HG03103 (cell line): Measurements from ENCODE around the gene SLC25A10.
"Not testable (repeated sequence)": the region's sequence is repeated elsewhere in the genome, so short reads cannot be mapped to it uniquely, and the experiment has no call there.

Source experiments
- ATAC-seq: cut with Tn5 transposase; IDR thresholded peaks from one replicate; pipeline ENCODE4 v1.9.1; 2021; ENCODE audit warnings: low read depth; ENCODE audit not compliant: unreplicated experiment

The SLC25A10 gene

GRCh38 chr17:81717766-81718089 is 5.6 kb downstream of the SLC25A10 start:
- ATAC-seq = no peak

DNA sequence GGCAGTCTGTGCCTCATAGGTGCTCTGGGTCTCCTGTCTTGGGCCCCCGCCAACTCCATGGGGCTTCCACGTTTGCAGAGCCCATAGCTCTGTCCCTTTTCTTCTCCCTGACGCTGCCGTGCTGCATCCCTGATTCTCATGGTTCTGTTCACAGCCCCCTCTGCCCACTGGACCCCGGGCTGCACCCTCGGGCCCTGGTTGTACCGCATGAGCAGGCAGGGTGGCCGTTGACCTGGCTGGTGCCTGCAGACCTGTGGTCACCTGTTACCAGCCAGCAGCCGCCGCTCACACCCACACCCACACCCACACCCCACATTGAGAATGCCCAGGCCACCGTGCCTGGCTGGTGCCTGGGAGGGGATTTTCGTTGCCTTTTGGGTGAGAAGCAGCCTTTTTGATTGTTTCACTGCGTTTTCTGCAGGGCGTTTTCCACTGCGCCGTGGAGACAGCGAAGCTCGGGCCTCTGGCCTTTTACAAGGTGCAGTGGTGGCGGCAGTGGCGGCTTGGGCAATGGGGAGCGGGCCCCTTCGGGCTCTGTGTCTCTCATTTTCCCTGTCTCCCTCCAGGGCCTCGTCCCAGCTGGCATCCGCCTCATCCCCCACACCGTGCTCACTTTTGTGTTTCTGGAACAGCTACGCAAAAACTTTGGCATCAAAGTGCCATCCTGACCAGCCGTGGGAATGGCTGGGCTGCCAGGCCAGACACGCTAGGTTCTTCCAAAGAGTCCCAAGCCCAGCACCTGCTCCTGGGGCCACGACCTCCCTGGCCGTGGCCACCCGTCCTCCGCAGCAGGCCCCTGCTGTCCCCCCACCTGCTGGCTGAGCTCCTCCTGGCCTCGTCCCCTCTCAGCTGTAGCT is 7.6 kb downstream of the SLC25A10 start:
- no peak for ATAC-seq

DNA sequence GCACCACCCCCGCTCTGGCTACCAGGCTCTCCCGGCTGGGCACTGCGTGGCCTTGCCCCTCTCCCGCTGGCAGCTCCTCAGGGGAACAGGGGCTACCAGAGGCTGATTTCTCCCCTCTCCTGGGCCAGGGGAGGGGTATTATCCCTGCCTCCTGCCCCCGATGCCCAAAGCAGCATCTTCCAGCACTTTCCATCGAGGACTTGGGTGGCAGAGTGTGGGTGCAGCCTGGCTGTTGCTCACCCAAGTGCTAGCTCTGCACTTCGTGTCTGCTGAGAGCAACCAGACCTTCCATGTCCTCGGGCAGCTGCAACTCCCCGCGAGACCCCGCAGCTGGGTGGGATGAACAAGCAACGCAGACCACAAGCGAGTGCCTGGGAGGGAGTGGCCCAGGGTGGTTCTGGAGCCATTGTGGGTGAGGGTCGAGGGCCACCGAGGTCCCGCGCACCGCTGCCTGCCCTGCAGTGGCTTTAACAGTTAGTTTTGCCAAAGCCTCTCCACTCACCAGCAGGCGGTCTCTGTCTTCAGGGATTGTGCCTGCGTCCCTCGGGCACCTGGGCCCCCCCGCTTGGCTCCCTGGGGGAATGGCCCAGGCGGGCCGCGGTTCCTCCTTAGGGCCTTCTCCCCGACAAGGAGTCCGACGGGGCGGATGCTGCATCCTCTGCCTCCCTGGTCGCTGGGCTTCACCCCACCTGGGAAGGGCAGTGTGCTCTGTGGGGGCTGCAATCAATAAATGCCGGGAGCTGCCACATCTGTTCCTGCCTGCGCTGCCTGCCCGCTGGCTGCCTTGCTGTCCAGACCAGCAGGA is 8.4 kb downstream of the SLC25A10 start:
- ATAC-seq = no peak

DNA sequence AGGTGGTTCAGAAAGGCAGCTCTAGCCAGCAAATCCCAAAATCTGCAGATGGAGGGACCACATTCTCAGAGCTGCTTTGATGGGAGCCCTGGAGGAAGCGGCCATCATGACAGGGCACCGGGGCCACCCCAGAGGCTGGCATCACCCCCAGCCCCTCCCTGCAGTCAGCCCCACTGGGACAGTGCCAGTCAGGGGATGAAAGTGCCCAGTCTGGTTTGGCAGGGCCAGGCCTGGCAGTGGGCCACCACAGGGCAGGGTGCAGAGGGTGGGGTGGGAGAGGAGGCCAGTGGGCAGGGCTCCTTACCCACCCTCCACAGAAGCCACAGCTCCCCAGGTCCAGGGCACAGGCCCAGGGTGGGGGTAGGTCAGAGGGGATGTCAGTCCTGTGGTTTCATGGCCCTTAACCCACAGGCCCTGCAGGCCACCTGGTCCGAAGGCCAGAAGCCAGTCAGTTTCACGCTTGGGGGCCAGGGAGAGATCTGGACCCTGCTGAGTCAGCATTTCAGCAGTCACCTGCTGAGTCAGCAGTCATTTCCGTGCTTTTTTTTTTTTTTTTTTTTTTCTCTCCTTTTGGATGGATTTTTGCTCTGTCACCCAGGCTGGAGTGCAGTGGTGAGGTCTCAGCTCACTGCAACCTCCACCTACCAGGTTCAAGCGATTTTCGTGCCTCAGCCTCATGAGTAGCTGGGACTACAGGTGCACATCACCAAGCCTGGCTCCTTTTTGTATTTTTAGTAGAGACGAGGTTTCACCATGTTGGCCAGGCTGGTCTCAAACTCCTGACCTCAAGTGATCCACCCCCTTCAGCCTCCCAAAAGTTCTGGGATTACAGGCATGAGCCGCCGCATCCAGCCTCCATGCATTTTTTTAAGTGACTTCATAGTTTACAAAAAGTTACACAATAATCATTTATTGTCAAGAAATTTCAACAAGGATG is 10.4 kb downstream of the SLC25A10 start:
- ATAC-seq = no peak

DNA sequence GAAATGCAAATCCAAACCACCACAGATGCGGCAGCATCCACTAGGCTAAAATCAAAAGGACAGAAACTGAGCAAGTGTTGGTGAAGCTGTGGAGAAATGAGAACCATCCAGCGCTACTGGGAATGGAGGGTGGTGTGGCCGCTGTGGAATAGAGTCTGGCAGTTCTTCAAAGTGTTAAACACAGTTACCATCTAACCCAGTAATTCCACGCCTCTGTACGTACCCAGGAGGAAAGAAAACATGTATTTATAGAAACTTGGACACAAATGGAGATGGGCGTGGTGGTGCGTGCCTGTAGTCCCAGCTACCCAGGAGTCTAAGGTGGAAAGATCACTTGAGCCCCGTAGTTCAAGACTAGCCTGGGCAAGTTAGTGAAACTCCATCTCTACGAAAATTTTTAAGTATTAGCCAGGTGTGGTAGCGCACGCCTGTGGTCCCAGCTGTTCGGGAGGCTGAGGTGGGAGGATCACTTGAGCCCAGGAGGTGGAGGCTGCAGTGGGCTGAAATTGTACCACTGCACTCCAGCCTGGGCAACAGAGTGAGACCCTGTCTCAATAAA is 11.6 kb downstream of the SLC25A10 start:
- ATAC-seq = no peak

DNA sequence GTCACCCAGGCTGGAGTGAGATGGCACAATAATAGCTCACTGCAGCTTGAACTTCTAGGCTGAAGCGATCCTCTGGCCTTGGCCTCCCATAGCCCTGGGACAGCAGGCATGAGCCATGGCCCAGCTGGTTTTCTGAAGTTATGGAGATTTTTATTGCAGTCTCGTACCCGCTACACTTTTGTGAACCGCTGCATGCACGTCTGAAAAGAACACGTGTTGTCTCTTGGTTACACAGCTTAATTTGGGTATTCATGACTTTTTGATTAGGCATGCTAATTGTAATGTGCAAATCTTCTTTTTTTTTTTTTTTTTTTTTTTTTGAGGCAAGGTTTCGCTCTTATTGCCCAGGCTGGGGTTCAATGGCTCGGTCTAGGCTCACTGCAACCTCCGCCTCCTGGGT is 13.4 kb downstream of the SLC25A10 start:
- ATAC-seq = no peak

- no peak for ATAC-seq
These were observed 13.9 kb downstream of the SLC25A10 start for GRCh38 chr17:81726004-81726403.

DNA sequence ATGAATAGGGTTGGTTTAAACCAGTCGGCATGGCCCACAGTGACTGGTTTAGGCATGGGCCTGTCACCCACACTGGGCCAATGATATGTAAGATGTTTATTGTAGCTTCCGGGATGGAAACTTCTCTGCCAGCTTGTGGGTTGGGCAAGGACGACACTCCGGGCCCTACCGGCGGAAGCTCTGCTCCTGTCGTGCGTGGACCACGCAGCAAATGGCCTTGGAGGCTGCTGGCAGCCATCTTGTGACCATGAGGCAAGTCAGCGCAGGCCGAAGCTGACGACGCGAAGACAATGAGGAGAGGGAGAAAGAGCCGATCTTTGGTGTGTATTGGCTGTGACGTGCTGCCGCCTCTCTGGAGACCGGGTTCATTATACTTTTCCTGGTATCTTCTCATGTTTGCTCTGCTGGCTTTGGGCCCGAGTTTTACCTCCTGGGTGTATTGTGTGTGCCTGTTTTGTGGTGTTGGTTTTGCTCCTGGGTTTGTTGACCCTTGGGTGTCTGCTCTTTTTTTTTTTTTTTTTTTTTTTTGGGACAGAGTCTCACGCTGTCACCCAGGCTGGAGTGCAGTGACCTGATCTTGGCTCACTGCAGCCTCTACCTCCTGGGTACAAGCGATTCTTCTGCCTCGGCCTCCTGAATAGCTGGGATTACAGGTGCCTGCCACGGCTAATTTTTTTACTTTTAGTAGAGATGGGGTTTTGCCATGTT is 15.4 kb downstream of the SLC25A10 start:
- no peak for ATAC-seq

DNA sequence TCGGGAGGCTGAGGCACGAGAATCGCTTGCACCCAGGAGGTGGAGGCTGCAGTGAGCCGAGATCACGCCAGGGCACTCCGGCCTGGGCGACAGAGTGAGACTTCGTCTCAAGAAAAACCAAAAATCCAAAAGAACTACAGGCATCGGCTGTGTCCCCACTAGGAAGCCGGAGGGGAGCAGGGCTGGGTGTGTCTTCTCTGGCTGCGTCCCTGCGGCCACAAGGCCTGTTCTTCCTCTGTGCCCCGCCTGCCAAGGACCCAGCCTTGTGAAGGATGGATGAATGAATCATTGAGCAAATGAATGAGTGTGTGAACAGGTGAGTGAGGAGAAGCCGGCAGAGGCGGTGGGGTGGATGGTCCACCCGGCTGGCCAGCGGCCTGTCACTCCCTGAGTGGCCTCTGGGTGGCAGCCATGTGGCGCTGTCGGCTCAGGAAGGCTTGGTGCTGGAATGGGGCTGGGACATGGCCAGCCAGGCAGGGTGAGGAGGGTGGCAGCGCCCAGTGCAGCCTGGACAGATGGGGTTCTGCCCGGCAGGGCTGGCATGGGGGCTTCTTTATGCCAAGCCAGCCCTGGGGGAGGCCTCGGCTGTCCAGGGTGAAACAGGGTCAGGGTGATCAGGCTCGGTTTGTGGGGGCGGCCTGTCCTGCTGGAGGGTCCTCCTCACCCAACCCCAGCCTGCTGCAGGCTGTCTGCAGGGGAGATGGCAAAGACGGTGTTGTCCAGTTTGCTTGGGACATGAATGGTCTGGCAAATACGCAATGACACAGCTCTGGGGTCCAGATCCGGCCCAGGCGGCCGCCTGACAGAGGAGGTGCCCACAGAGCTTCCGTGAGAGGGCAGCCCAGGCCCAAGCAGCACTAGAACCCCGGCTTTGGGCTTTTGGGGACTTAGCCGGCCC is 21.7 kb downstream of the SLC25A10 start:
- no peak for ATAC-seq

- no peak for ATAC-seq
These were observed 22.6 kb downstream of the SLC25A10 start for GRCh38 chr17:81734405-81735263.

DNA sequence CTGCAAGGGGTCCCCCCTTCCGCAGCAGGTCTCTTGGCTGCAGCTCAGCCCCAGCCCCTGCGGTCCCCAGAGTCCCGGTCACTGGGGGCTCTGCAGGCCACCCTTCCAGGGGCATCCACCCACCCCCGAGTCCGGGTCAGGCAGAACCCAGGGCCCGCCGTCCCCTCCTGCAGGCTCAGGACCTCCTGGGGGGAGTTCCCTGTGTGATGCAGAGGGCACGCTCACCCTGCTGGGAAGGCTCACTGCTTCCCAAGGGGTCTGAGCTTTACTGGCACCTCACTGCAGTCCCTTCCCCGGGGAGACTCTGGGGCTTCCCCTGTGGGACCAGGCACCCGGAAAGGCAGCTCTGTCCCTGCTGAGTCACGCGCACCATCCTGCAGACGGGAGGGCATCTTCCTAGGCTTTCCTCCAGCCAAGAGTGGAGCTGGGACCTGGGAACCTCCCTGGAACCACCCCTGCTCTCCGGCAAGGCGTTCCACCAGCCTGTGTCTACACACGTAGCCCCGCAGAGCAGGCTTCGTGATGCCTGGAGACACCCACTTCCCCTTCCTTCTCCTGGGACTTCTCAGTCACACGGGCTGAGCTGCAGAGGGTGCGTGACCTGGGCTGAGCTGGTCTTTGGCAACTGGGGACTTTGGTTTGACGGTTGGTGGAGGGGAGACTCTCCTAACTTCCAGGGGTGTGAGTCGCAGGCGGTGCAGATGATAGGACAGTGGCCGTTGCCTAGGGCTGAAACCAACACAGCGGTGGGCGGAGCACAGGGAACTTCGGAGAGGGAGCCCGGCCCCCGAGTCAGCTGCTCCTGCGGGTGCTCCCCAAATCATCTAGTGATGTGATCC is 23.4 kb downstream of the SLC25A10 start:
- ATAC-seq = no peak

GRCh38 chr17:81737947-81738800 is 26.1 kb downstream of the SLC25A10 start:
- ATAC-seq = no peak

- ATAC-seq = no peak
These were observed 26.8 kb downstream of the SLC25A10 start for GRCh38 chr17:81738801-81739393.

DNA sequence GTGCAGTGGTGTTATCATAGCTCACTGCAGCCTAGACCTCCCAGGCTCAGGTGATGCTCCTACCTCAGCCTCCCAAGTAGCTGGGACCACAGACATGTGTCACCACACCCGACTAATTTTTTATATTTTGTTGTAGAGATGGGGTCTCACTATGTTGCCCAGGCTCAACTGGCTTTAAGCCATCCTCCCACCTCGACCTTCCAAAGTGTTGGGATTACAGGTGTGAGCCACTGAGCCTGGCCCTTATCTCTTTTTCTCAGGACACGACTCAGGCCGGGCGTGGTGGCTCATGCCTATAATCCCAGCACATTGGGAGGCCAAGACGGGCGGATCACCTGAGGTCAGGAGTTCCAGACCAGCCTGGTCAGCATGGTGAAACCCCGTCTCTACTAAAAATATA is 27.5 kb downstream of the SLC25A10 start:
- not testable (repeated sequence) for ATAC-seq

DNA sequence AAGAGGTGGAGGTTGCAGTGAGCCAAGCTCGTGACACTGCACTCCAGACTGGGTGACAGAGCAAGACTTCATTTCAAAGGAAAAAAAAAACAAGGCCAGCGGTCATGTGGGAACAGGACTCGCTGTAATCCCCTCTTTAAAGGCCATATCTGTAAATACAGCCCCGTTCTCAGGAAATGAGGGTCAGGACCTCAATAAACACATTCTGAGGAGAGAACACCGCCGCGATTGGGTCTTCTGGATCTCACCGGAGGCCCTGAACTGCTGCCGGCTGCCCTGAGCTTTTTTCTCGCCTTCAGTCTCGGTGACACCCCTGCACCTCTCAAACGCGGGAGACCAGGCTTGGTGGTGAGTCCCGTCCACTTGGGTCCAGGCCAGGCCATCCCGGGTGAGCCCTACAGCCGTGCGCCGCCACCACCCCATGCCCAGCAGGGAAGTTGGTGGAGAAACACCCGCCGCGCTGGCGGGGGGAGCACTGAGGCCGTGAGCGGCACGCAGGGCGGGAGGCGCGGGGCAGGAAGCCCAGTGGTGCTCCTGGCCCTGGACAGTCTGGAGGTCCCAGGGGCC is 28.4 kb downstream of the SLC25A10 start:
- ATAC-seq = no peak
